ENCODE data around the gene CLSTN1. TPM values are rescaled to one million over a fixed set of nuclear protein-coding genes. Genes with fewer than 3 reads are reported as not detected.

Gene CLSTN1
- total and polyA plus RNA-seq, 2 of the 8 experiments (the other 6 are each of a cell fraction or from before 2014, with no cell fraction given), result 34.2 to 97.4 TPM

- H3K23ac ChIP-seq (ENCODE audit: insufficient read length), result no peak overlapping the region
- CTCF ChIA-PET (ENCODE audit: partially characterized antibody), result interaction anchor here (1.0 to 3.6 kb wide), 6 partner anchors 9 to 132 kb away, joined by 3 to 30 read pairs (median 4); no protein-coding TSS in a partner anchor
- 90% methylated on average over 5 of the region's 5 CpGs; no CpG with 5 or more reads in 1 of the 2 experiments for WGBS, 2 experiments (ENCODE audit: extremely low coverage in 1 of 2, insufficient coverage in 1 of 2, insufficient read length in 1 of 2, insufficient replicate concordance in 2 of 2, low coverage in 1 of 2, low lambda C conversion rate in 2 of 2, missing lambda C conversion rate in 1 of 2)
- no peak overlapping the region for H2BK20ac ChIP-seq (ENCODE audit: low read length)
- H3K4me1 ChIP-seq (replicated peaks in 1 of 4; ENCODE audit: control insufficient read depth in 3 of 4, insufficient read depth in 4 of 4, low read length in 3 of 4), result no peaks in the 10 kb centered on the region
- no peak overlapping the region for H4K5ac ChIP-seq (ENCODE audit: insufficient read length, low read depth, low read length)
- no peak overlapping the region for H2BK5ac ChIP-seq (ENCODE audit: low read depth, low read length)
- no peaks in the 10 kb centered on the region for H3K79me2 ChIP-seq (ENCODE audit: control insufficient read depth in 1 of 2, insufficient read depth in 2 of 2, low read length in 2 of 2)
- H3K4ac ChIP-seq (replicated peaks; ENCODE audit: insufficient read length, low read depth, low read length), result no peak overlapping the region
- H4K20me1 ChIP-seq (replicated peaks in 1 of 2; ENCODE audit: control insufficient read depth in 1 of 2, insufficient read depth in 2 of 2, low read length in 2 of 2), result peaks cover 0 to under 1% of the 10 kb centered on the region in 2 experiments
- H3K18ac ChIP-seq (ENCODE audit: extremely low read depth, low read length), result no peak overlapping the region
- no peak overlapping the region for H2AFZ ChIP-seq (ENCODE audit: low read length)
- H2BK120ac ChIP-seq (replicated peaks; ENCODE audit: low read depth, low read length), result no peak overlapping the region
- no peak for FAIRE-seq
- no peaks in the 10 kb centered on the region for H3K27me3 ChIP-seq (replicated peaks in 1 of 4; ENCODE audit: control insufficient read depth in 3 of 4, extremely low read depth in 1 of 4, insufficient read depth in 3 of 4, low read length in 3 of 4)
- H3K4me2 ChIP-seq (ENCODE audit: insufficient read depth in 1 of 2, low read depth in 2 of 2, low read length in 2 of 2), result no peak overlapping the region
- H2BK15ac ChIP-seq (ENCODE audit: low read length), result no peak overlapping the region
- POLR2A ChIA-PET (ENCODE audit: partially characterized antibody), result interaction anchor here (0.6 kb wide), 1 partner anchor 20 kb away, joined by 3 read pairs; no protein-coding TSS in a partner anchor
- no peaks in the 10 kb centered on the region for H3K23me2 ChIP-seq (ENCODE audit: low read depth, low read length)
- H3K79me1 ChIP-seq (ENCODE audit: low read depth, low read length), result no peaks in the 10 kb centered on the region; the same call in 1 of the 2 replicates
- H4K91ac ChIP-seq (replicated peaks; ENCODE audit: insufficient read length, low read length), result no peak overlapping the region
- H4K8ac ChIP-seq (ENCODE audit: extremely low read depth, insufficient read depth, low read length), result no peak overlapping the region
- DNase-seq (ENCODE audit: low read depth in 1 of 2, low spot score in 2 of 2), result no peak
- no peak overlapping the region for H3K27ac ChIP-seq (ENCODE audit: low read depth, low read length)
- no peak overlapping the region for H3K14ac ChIP-seq (ENCODE audit: insufficient read length)
- no peak overlapping the region for H3K56ac ChIP-seq (replicated peaks; ENCODE audit: insufficient read length, low read depth, low read length)
- no peak overlapping the region for H3K4me3 ChIP-seq (ENCODE audit: extremely low read depth in 1 of 4, insufficient read depth in 2 of 4, low read depth in 3 of 4, low read length in 4 of 4)
- no peak overlapping the region for H2BK12ac ChIP-seq (ENCODE audit: low read depth, low read length)
- peaks cover 35 to 88% (median 64%) of the 10 kb centered on the region in 4 experiments for H3K36me3 ChIP-seq (ENCODE audit: control insufficient read depth in 2 of 4, insufficient read depth in 4 of 4, low read length in 3 of 4)
- H2AK5ac ChIP-seq (ENCODE audit: low read depth, low read length), result no peak overlapping the region
- no peak overlapping the region for H3K9ac ChIP-seq (replicated peaks in 1 of 4; ENCODE audit: extremely low read depth in 1 of 4, low read depth in 3 of 4, low read length in 3 of 4)
- H3K9me3 ChIP-seq (ENCODE audit: insufficient read depth in 2 of 2, low read depth in 1 of 2, low read length in 1 of 2), result peaks cover 0 to 4% of the 10 kb centered on the region in 2 experiments; a peak in 2 of 4 replicates
- TF ChIP-seq CBX5 (IDR thresholded peaks at IDR 0.05; ENCODE audit: low read depth, low read length), result no peak
- no peak for TF ChIP-seq CEBPB (IDR thresholded peaks at IDR 0.05; ENCODE audit: low read depth, low read length)
- no peak for TF ChIP-seq TAF1 (IDR thresholded peaks at IDR 0.05; ENCODE audit: low read depth, low read length)
- no peak for TF ChIP-seq MAFK (IDR thresholded peaks at IDR 0.05; ENCODE audit: low read depth, low read length)
- no peak for TF ChIP-seq RBBP5 (IDR thresholded peaks at IDR 0.05; ENCODE audit: borderline replicate concordance, low read depth, low read length)
- TF ChIP-seq EZH2 (IDR thresholded peaks at IDR 0.05; ENCODE audit: low read depth, low read length, severe bottlenecking), result no peak
- no peak for TF ChIP-seq TEAD4 (IDR thresholded peaks at IDR 0.05; ENCODE audit: low read depth, low read length)
- no peak for TF ChIP-seq JUND (IDR thresholded peaks at IDR 0.05; ENCODE audit: low read length)
- no peak for TF ChIP-seq GTF2F1 (IDR thresholded peaks at IDR 0.05; ENCODE audit: borderline replicate concordance, low read depth, low read length)
- TF ChIP-seq TAF7 (optimal IDR thresholded peaks at IDR 0.05; ENCODE audit: borderline replicate concordance, low read depth, low read length), result no peak
- no peak for TF ChIP-seq FOSL1 (IDR thresholded peaks at IDR 0.05; ENCODE audit: insufficient read depth, low read depth, low read length)
- no peak for TF ChIP-seq CHD1 (IDR thresholded peaks at IDR 0.05; ENCODE audit: low read depth, low read length)
- no peak for TF ChIP-seq ZNF274 (IDR thresholded peaks at IDR 0.05; ENCODE audit: borderline replicate concordance, extremely low read depth, low read length)
- TF ChIP-seq CBX8 (IDR thresholded peaks at IDR 0.05; ENCODE audit: borderline replicate concordance, low read depth, low read length), result no peak
- no peak for TF ChIP-seq HDAC6 (IDR thresholded peaks at IDR 0.05; ENCODE audit: low read depth, low read length)
Observed at GRCh38 chr1:9736241-9736640, 87.5 kb downstream of the CLSTN1 start.

Data from H1 (cell line).